A549 (cell line): ENCODE measurements around the gene CYGB.

Experiments
- CHD2 ChIP-seq: fragments of 150-350 bp; IDR thresholded peaks from 2 replicates; pipeline ENCODE4 v1.6.1; 2014; ENCODE audit warnings: low read length; ENCODE audit not compliant: partially characterized antibody
- EP300 ChIP-seq, 2 experiments: fragments of >200 bp; sonication (Bioruptor Twin); formaldehyde crosslinking; IDR thresholded peaks; 2 replicates in 1 of 2; 3 replicates in 1 of 2; pipeline ENCODE4 v1.6.1; 2016 to 2017
- ESRRA ChIP-seq: fragments of 150-350 bp; IDR thresholded peaks from 2 replicates; pipeline ENCODE4 v1.6.1; 2014; ENCODE audit warnings: mild to moderate bottlenecking, low read length, borderline replicate concordance
- NFE2L2 ChIP-seq: fragments of 150-350 bp; conservative IDR thresholded peaks from 2 replicates; pipeline ENCODE4 v1.6.1; 2014; ENCODE audit warnings: low read length
- POLR2A ChIP-seq: IDR thresholded peaks from 2 replicates; pipeline ENCODE4 v1.6.1; 2012; ENCODE audit warnings: mild to moderate bottlenecking, low read length
- POLR2AphosphoS2 ChIP-seq: conservative IDR thresholded peaks from 2 replicates; pipeline ENCODE4 v1.6.1; 2012; ENCODE audit warnings: low read length, improper control_type of control experiment, inconsistent platforms
- RAD21 ChIP-seq, 2 experiments: fragments of >200 bp in 1 of 2; sonication (Bioruptor Twin) in 1 of 2; formaldehyde crosslinking in 1 of 2; IDR thresholded peaks in 1 of 2; conservative IDR thresholded peaks in 1 of 2; 2 replicates in 1 of 2; 3 replicates in 1 of 2; pipeline ENCODE4 v1.6.1; 2012 to 2018; ENCODE audit warnings: inconsistent platforms in 1 of 2
- RCOR1 ChIP-seq: fragments of 150-350 bp; IDR thresholded peaks from 2 replicates; pipeline ENCODE4 v1.6.1; 2014; ENCODE audit warnings: antibody characterized with exemption, low read length, low read depth
- RFX5 ChIP-seq: fragments of 450-650 bp; IDR thresholded peaks from 2 replicates; pipeline ENCODE4 v1.7.1; 2014; ENCODE audit warnings: antibody characterized with exemption, mild to moderate bottlenecking, moderate library complexity
- TF ChIP-seq, protein P1 (sequence below): IDR thresholded peaks from 2 replicates; pipeline ENCODE4 v1.6.1; 2012; ENCODE audit warnings: low read depth, borderline replicate concordance
- TF ChIP-seq, protein P2 (sequence below): fragments of >200 bp; sonication (Bioruptor Twin); formaldehyde crosslinking; IDR thresholded peaks from 3 replicates; pipeline ENCODE4 v1.5.1; 2016
- TF ChIP-seq, protein P3 (sequence below): fragments of 450-650 bp; IDR thresholded peaks from 2 replicates; pipeline ENCODE4 v1.6.1; 2014; ENCODE audit warnings: antibody characterized with exemption
- TF ChIP-seq, protein P4 (sequence below): fragments of >200 bp; sonication (Bioruptor Twin); formaldehyde crosslinking; IDR thresholded peaks from 3 replicates; pipeline ENCODE4 v1.6.1; 2016

DNA sequence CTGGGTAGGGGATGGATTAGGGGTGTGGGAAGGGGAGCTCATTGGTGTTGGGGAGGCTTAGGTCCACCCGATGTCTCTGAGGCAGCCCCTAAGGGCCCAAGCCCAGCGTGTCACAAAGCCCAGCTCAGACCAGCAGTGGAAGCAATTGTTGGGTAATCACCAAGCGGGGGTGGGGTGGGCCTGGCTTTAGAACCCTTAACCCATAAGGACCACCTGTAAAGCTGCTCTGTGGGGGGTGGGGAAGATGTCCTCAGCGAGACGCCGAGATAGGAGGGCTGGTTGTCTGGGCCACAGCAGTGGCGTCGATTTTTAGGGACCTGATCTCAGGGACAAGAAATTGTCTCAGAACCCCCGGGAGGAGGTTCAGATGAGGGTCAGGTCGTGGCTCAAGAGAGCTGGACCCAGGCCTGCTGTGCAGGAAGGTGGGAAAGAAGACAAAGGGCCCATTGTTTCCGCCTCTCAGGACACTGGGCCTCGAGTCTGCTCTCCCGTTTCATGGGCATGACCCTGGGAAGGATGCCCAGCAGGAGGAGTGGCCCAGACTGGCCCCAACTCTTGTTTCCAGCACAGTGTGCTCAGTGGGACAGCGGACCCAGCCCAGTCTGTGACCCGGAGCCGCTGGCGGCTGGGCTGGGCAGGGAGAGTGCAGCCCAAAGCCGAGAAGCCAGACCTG lies 32.2 kb upstream of the CYGB start:
- TF ChIP-seq, protein P1, sequence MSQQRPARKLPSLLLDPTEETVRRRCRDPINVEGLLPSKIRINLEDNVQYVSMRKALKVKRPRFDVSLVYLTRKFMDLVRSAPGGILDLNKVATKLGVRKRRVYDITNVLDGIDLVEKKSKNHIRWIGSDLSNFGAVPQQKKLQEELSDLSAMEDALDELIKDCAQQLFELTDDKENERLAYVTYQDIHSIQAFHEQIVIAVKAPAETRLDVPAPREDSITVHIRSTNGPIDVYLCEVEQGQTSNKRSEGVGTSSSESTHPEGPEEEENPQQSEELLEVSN, result no peak
- TF ChIP-seq, protein P2, sequence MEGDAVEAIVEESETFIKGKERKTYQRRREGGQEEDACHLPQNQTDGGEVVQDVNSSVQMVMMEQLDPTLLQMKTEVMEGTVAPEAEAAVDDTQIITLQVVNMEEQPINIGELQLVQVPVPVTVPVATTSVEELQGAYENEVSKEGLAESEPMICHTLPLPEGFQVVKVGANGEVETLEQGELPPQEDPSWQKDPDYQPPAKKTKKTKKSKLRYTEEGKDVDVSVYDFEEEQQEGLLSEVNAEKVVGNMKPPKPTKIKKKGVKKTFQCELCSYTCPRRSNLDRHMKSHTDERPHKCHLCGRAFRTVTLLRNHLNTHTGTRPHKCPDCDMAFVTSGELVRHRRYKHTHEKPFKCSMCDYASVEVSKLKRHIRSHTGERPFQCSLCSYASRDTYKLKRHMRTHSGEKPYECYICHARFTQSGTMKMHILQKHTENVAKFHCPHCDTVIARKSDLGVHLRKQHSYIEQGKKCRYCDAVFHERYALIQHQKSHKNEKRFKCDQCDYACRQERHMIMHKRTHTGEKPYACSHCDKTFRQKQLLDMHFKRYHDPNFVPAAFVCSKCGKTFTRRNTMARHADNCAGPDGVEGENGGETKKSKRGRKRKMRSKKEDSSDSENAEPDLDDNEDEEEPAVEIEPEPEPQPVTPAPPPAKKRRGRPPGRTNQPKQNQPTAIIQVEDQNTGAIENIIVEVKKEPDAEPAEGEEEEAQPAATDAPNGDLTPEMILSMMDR, result no peak
- TF ChIP-seq NFE2L2, result no peak
- TF ChIP-seq POLR2A, result no peak
- no peak for TF ChIP-seq RAD21 (conservative IDR thresholded peaks at IDR 0.05 in 1 of 2, IDR thresholded peaks at IDR 0.05 in 1 of 2)
- no peak for TF ChIP-seq RCOR1
- TF ChIP-seq RFX5, result no peak
- no peak for TF ChIP-seq EP300 (IDR thresholded peaks at IDR 0.05)
- no peak for TF ChIP-seq ESRRA
- TF ChIP-seq, protein P3, sequence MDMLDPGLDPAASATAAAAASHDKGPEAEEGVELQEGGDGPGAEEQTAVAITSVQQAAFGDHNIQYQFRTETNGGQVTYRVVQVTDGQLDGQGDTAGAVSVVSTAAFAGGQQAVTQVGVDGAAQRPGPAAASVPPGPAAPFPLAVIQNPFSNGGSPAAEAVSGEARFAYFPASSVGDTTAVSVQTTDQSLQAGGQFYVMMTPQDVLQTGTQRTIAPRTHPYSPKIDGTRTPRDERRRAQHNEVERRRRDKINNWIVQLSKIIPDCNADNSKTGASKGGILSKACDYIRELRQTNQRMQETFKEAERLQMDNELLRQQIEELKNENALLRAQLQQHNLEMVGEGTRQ, result no peak
- TF ChIP-seq CHD2, result no peak
- TF ChIP-seq, protein P4, sequence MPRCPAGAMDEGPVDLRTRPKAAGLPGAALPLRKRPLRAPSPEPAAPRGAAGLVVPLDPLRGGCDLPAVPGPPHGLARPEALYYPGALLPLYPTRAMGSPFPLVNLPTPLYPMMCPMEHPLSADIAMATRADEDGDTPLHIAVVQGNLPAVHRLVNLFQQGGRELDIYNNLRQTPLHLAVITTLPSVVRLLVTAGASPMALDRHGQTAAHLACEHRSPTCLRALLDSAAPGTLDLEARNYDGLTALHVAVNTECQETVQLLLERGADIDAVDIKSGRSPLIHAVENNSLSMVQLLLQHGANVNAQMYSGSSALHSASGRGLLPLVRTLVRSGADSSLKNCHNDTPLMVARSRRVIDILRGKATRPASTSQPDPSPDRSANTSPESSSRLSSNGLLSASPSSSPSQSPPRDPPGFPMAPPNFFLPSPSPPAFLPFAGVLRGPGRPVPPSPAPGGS, result no peak
- TF ChIP-seq POLR2AphosphoS2, result no peak
